ENCODE results near the gene FTO.

GRCh38 chr16:54055864-54056263 lies 351.9 kb downstream of the FTO start:
- TF ChIP-seq FOXP2 (optimal IDR thresholded peaks at IDR 0.05; ENCODE audit: borderline replicate concordance, extremely low read depth, extremely low read length, insufficient read depth) (no peak), REST (IDR thresholded peaks at IDR 0.05; ENCODE audit: insufficient read depth in 1 of 2, low read depth in 2 of 2, low read length in 2 of 2) (no peak), POLR2AphosphoS5 (IDR thresholded peaks at IDR 0.05; ENCODE audit: low read depth, low read length) (no peak)

Measured in PFSK-1 (cell line).